SK-N-SH treated with all-trans-retinoic acid at 6 μM for 48 hours (cell line): ENCODE measurements around the gene ARPIN.

ENCODE experiments used
- ATAC-seq: fragments of 200-7000 bp; cut with Tn5 transposase; 3 replicates; pipeline ENCODE4 v1.9.1; 2020; ENCODE audit warnings: mild to moderate bottlenecking, moderate library complexity
- ARNTL ChIP-seq: fragments of 450-650 bp; formaldehyde crosslinking; IDR thresholded peaks from 2 replicates; pipeline ENCODE4 v1.5.0; 2020; ENCODE audit warnings: low read depth, mild to moderate bottlenecking, moderate library complexity, borderline replicate concordance
- BACH2 ChIP-seq: fragments of 250-450 bp; sonication (Bioruptor Pico); IDR thresholded peaks from 2 replicates; pipeline ENCODE4 v1.9.0; 2021; ENCODE audit warnings: mild to moderate bottlenecking, borderline replicate concordance
- ESRRG ChIP-seq: fragments of 250-450 bp; sonication (Bioruptor Pico); IDR thresholded peaks from 2 replicates; pipeline ENCODE4 v1.6.1; 2021; ENCODE audit warnings: mild to moderate bottlenecking
- GLIS3 ChIP-seq: fragments of 250-450 bp; sonication (Bioruptor Pico); IDR thresholded peaks from 2 replicates; pipeline ENCODE4 v1.5.0; 2020; ENCODE audit warnings: mild to moderate bottlenecking, moderate library complexity
- ISL1 ChIP-seq: fragments of 250-450 bp; sonication (Bioruptor Pico); IDR thresholded peaks from 2 replicates; pipeline ENCODE4 v2.1.2; 2022; ENCODE audit warnings: mild to moderate bottlenecking, moderate library complexity
- OSR1 ChIP-seq: fragments of 250-450 bp; sonication (Bioruptor Pico); IDR thresholded peaks from 2 replicates; pipeline ENCODE4 v1.8.0; 2022; ENCODE audit warnings: moderate library complexity, mild to moderate bottlenecking, inconsistent platforms
- PPARA ChIP-seq: fragments of 250-450 bp; sonication (Bioruptor Pico); IDR thresholded peaks from 2 replicates; pipeline ENCODE4 v1.5.0; 2020; ENCODE audit warnings: mild to moderate bottlenecking, borderline replicate concordance
- SNAI2 ChIP-seq: fragments of 250-450 bp; sonication (Bioruptor Pico); IDR thresholded peaks from 2 replicates; pipeline ENCODE4 v1.5.0; 2020; ENCODE audit warnings: mild to moderate bottlenecking, moderate library complexity
- TOX ChIP-seq: fragments of 250-450 bp; sonication (Bioruptor Pico); IDR thresholded peaks from 2 replicates; pipeline ENCODE4 v1.8.0; 2021; ENCODE audit warnings: mild to moderate bottlenecking, moderate library complexity, borderline replicate concordance
- ZC3H10 ChIP-seq: fragments of 250-450 bp; sonication (Bioruptor Pico); IDR thresholded peaks from 2 replicates; pipeline ENCODE4 v1.5.1; 2021; ENCODE audit warnings: mild to moderate bottlenecking, moderate library complexity
- ZFP3 ChIP-seq: fragments of 250-450 bp; sonication (Bioruptor Pico); IDR thresholded peaks from 2 replicates; pipeline ENCODE4 v1.5.0; 2020; ENCODE audit warnings: mild to moderate bottlenecking, moderate library complexity
- ZNF565 ChIP-seq: fragments of 450-650 bp; formaldehyde crosslinking; conservative IDR thresholded peaks from 2 replicates; pipeline ENCODE4 v1.5.0; 2020; ENCODE audit warnings: low read depth, mild to moderate bottlenecking, moderate library complexity
- ZNF70 ChIP-seq: fragments of 450-650 bp; formaldehyde crosslinking; IDR thresholded peaks from 2 replicates; pipeline ENCODE4 v1.5.0; 2020; ENCODE audit warnings: mild to moderate bottlenecking, moderate library complexity
- ZNF8 ChIP-seq: fragments of 450-650 bp; formaldehyde crosslinking; IDR thresholded peaks from 2 replicates; pipeline ENCODE4 v1.5.0; 2020; ENCODE audit warnings: mild to moderate bottlenecking, moderate library complexity
- TF ChIP-seq, protein P1 (sequence below): fragments of 250-450 bp; sonication (Bioruptor Pico); IDR thresholded peaks from 2 replicates; pipeline ENCODE4 v1.8.0; 2021; ENCODE audit warnings: low read depth, mild to moderate bottlenecking, moderate library complexity, borderline replicate concordance
- TF ChIP-seq, protein P2 (sequence below): fragments of 250-450 bp; sonication (Bioruptor Pico); IDR thresholded peaks from 2 replicates; pipeline ENCODE4 v1.8.0; 2020; ENCODE audit warnings: mild to moderate bottlenecking, moderate library complexity, borderline replicate concordance
- TF ChIP-seq, protein P3 (sequence below): fragments of 250-450 bp; sonication (Bioruptor Pico); IDR thresholded peaks from 2 replicates; pipeline ENCODE4 v1.5.1; 2021; ENCODE audit warnings: mild to moderate bottlenecking, moderate library complexity

ARPIN gene

GRCh38 chr15:89847101-89847500 is 65.7 kb downstream of the ARPIN start:
- ATAC-seq: no peak
- TF ChIP-seq ESRRG (CRISPR knock-in tag) (no peak), SNAI2 (no peak), ZNF565 (no peak), ZC3H10 (CRISPR knock-in tag) (no peak), BACH2 (CRISPR knock-in tag) (no peak), ISL1 (no peak), OSR1 (CRISPR knock-in tag) (no peak), ARNTL (CRISPR knock-in tag) (no peak), TOX (no peak), GLIS3 (CRISPR knock-in tag) (no peak), ZNF8 (CRISPR knock-in tag) (no peak), PPARA (CRISPR knock-in tag) (no peak), ZNF70 (CRISPR knock-in tag) (no peak)
- TF ChIP-seq, protein P1, sequence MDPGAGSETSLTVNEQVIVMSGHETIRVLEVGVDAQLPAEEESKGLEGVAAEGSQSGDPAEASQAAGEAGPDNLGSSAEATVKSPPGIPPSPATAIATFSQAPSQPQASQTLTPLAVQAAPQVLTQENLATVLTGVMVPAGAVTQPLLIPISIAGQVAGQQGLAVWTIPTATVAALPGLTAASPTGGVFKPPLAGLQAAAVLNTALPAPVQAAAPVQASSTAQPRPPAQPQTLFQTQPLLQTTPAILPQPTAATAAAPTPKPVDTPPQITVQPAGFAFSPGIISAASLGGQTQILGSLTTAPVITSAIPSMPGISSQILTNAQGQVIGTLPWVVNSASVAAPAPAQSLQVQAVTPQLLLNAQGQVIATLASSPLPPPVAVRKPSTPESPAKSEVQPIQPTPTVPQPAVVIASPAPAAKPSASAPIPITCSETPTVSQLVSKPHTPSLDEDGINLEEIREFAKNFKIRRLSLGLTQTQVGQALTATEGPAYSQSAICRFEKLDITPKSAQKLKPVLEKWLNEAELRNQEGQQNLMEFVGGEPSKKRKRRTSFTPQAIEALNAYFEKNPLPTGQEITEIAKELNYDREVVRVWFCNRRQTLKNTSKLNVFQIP (CRISPR knock-in tag): no peak
- TF ChIP-seq, protein P2, sequence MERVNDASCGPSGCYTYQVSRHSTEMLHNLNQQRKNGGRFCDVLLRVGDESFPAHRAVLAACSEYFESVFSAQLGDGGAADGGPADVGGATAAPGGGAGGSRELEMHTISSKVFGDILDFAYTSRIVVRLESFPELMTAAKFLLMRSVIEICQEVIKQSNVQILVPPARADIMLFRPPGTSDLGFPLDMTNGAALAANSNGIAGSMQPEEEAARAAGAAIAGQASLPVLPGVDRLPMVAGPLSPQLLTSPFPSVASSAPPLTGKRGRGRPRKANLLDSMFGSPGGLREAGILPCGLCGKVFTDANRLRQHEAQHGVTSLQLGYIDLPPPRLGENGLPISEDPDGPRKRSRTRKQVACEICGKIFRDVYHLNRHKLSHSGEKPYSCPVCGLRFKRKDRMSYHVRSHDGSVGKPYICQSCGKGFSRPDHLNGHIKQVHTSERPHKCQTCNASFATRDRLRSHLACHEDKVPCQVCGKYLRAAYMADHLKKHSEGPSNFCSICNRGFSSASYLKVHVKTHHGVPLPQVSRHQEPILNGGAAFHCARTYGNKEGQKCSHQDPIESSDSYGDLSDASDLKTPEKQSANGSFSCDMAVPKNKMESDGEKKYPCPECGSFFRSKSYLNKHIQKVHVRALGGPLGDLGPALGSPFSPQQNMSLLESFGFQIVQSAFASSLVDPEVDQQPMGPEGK (CRISPR knock-in tag): no peak
- TF ChIP-seq, protein P3, sequence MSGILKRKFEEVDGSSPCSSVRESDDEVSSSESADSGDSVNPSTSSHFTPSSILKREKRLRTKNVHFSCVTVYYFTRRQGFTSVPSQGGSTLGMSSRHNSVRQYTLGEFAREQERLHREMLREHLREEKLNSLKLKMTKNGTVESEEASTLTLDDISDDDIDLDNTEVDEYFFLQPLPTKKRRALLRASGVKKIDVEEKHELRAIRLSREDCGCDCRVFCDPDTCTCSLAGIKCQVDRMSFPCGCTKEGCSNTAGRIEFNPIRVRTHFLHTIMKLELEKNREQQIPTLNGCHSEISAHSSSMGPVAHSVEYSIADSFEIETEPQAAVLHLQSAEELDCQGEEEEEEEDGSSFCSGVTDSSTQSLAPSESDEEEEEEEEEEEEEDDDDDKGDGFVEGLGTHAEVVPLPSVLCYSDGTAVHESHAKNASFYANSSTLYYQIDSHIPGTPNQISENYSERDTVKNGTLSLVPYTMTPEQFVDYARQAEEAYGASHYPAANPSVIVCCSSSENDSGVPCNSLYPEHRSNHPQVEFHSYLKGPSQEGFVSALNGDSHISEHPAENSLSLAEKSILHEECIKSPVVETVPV (CRISPR knock-in tag): no peak

DNA sequence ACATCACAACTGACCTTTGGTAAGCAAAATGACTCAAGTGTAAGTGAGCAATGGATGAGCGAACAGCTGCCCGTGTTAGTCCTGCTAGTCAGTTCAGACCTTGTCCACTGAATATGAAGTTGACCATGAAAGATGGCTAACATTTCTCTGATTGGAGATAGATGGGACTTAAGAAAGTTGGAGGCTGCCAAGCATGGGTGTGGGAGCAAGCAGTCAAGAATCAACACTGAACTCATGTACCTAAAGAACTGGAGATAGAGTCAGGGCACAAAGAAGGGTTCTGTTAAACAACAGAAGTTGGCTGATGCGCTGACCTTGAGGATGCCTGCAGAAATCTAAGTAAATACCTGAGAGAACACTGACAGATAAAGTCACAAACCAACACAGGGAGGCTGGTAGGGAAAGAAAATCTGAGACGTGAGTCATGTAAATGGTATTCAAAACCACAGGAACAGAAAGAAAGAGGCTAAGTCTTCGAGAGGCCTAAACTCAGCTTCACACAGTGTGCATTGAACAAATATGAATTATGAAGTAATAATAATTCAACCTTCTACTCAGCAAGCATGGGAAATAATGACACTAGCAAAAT is 67.4 kb downstream of the ARPIN start:
- ATAC-seq: peak; percentile 88
- no peak for TF ChIP-seq ZNF8 (CRISPR knock-in tag)
- peak; percentile 7; the same call in 1 of the 2 replicates for TF ChIP-seq ISL1
- TF ChIP-seq, protein P1 (CRISPR knock-in tag): no peak
- TF ChIP-seq ZFP3: peak; percentile 71; the same call in 1 of the 2 replicates
- TF ChIP-seq OSR1 (CRISPR knock-in tag): no peak
- no peak for TF ChIP-seq PPARA (CRISPR knock-in tag)
- TF ChIP-seq, all 23 proteins: peak for 2
